Measurements from ENCODE around the gene DNMT3A. TPM values are rescaled to one million over a fixed set of nuclear protein-coding genes. Genes with fewer than 3 reads are reported as not detected.

DNMT3A gene
- total RNA-seq, 1 experiment from 2014 or later: 6.0 TPM

DNA sequence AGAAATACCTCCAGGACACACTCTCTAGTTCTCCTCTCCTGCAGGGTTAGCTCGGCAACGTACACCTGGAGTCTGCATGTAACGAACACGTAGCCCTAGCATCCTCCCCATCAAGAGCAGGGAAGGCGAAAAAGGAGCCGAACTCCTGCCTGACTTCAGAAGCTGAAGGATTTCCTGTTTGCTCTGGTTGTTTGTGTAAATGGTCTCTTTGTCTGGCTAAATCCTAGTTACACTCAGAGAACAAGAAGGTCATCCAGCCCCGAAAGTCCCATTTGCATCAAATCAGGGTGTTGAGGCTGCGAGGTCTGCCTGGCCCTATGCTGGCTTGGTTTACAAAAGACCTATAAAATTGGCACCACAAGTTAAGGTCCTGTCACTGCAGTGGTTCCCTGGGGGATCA lies 107.0 kb downstream of the DNMT3A start:
- no peaks in the 10 kb centered on the region; the same call in 1 of the 2 replicates for H3K36me3 ChIP-seq

GRCh38 chr2:25233916-25234605 lies 107.7 kb downstream of the DNMT3A start:
- no peaks in the 10 kb centered on the region for H3K36me3 ChIP-seq
- no peaks in the 10 kb centered on the region for H3K9me3 ChIP-seq
- DNase-seq: no peak
- no peak overlapping the region for H3K4me3 ChIP-seq
- no peaks in the 10 kb centered on the region for H3K27me3 ChIP-seq

More for the DNA sequence above, 107.0 kb downstream of the DNMT3A start:
- Histone ChIP-seq H3K4me3 (no peak overlapping the region), H3K27me3 (no peaks in the 10 kb centered on the region), H3K9me3 (no peaks in the 10 kb centered on the region)
- no peak for DNase-seq

DNA sequence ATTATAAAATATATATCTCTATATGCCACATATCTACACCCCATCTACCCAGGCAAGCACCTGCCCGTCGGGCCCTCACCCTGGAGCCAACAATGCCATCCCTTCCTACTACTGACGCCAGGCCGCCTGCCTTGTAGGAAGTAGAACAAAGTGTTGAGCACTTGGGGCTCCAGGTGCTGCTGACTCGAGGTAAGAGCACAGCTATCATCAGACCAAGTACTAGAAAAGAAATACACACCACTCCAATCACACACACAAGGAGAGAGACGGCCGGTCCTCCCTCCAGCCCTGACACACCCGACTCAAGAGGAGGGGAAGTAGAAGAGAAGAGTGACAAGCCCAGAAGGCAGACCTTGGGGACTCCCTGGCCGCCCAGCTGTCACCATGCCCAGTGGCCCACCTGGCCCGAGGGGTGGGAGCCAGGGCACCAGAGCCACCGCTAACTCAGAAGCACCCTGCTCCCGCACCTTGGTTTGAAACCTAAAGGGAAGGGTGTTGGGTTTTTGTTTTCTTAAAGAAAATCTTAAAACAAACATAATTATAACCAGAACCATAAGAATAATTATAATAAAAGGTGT lies 109.4 kb downstream of the DNMT3A start:
- Histone ChIP-seq H3K4me3 (no peak overlapping the region), H3K36me3 (no peaks in the 10 kb centered on the region), H3K9me3 (no peaks in the 10 kb centered on the region), H3K27me3 (no peaks in the 10 kb centered on the region)
- DNase-seq: no peak

GRCh38 chr2:25230948-25231311 lies 110.8 kb downstream of the DNMT3A start:
- Histone ChIP-seq H3K36me3 (no peaks in the 10 kb centered on the region), H3K4me3 (no peak overlapping the region), H3K27me3 (no peaks in the 10 kb centered on the region), H3K9me3 (no peaks in the 10 kb centered on the region)
- DNase-seq: no peak

- Histone ChIP-seq H3K27me3 (no peaks in the 10 kb centered on the region), H3K4me3 (no peak overlapping the region), H3K9me3 (no peaks in the 10 kb centered on the region), H3K36me3 (no peaks in the 10 kb centered on the region)
- no peak for DNase-seq
Observed at GRCh38 chr2:25230198-25230947, 111.4 kb downstream of the DNMT3A start.

GRCh38 chr2:25229279-25230197 lies 112.2 kb downstream of the DNMT3A start:
- H3K27me3 ChIP-seq: no peaks in the 10 kb centered on the region
- no peaks in the 10 kb centered on the region for H3K9me3 ChIP-seq
- DNase-seq: no peak

DNA sequence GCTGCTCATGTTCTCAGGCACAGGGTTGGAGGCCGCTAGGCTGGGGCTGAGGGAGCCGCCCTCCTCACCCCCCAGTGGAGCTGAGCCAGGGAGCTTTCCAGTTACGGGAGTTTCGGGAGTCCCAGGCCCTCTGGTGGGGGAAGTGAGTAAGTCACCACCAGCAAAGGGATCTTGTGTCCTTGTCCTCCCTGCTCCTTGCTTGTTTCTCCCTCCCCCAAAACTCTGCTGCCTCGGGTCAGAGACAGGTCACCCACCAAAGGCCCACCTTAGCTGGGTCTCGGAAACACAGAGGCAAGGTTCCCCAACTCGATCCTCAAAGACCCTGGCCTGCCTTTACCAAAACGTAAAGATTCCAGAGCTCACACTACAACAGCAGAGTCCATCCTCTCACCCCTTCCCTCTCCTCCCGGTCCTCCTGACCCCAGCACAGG lies 112.9 kb downstream of the DNMT3A start:
- DNase-seq: peak; percentile 76
- Histone ChIP-seq H3K4me3 (no peak overlapping the region), H3K9me3 (no peaks in the 10 kb centered on the region), H3K27me3 (no peaks in the 10 kb centered on the region), H3K36me3 (no peaks in the 10 kb centered on the region)

More at GRCh38 chr2:25229279-25230197, 112.2 kb downstream of the DNMT3A start:
- no peak overlapping the region for H3K4me3 ChIP-seq
- H3K36me3 ChIP-seq: no peaks in the 10 kb centered on the region

DNA sequence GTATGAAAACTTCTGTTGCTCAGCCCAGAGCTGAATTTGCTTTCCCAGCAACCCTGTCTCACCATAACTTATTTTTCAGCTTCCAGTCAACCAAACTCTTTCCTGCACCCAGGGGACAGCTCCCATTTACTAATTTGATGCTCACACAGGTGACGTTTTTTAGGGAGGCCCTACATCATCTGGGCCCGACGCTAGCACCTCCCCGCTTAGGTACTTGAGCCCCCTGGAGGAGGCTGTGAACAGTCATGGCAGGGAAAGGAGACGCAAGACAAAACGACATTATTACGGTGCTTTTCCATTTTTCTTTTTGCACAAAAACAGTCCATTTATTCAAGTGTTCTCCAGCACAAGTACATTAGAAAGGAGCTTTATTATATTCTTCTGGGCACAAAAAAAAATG lies 114.1 kb downstream of the DNMT3A start:
- H3K27me3 ChIP-seq: no peaks in the 10 kb centered on the region
- H3K4me3 ChIP-seq: no peak overlapping the region
- no peak for DNase-seq
- H3K36me3 ChIP-seq: no peaks in the 10 kb centered on the region
- no peaks in the 10 kb centered on the region for H3K9me3 ChIP-seq

GRCh38 chr2:25226827-25227226 lies 114.9 kb downstream of the DNMT3A start:
- no peak for DNase-seq
- Histone ChIP-seq H3K9me3 (no peaks in the 10 kb centered on the region), H3K4me3 (no peak overlapping the region), H3K36me3 (no peaks in the 10 kb centered on the region), H3K27me3 (no peaks in the 10 kb centered on the region)

DNA sequence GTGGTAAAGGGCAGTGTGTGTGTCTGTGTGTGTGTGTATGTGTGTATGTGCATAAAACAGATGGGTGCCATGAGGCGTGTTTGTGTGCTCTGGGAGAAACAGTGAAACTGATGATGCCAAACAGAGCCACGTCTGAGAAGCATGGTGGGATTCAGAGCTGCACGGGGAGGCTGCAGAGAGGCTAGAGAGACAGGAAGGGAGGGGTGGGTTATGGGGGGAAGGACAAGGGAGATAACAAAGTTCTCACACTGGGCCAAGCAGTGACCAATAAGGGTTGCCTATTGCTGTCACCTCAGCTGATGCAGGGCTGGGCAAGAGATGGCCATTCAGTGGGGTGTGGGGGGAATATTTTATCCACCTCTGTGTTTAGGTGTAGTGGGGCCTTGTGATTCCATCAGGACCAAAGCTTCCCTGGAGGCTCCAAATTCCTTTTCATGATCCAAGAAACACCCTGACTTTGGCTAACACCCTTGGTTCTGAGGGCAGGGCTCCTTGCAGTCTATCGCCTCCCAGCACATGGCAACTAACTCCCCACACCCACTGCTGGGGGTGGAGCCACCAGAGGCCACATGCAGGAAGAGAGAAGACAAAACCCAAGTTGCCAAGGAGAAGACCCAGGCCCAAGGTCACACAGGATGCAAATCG lies 119.1 kb downstream of the DNMT3A start:
- no peaks in the 10 kb centered on the region for H3K27me3 ChIP-seq
- no peak for DNase-seq
- H3K36me3 ChIP-seq: no peaks in the 10 kb centered on the region

GRCh38 chr2:25221579-25221978 lies 120.1 kb downstream of the DNMT3A start:
- no peak for DNase-seq
- H3K4me3 ChIP-seq: no peak overlapping the region
- H3K36me3 ChIP-seq: no peaks in the 10 kb centered on the region

More for the DNA sequence above, 119.1 kb downstream of the DNMT3A start:
- Histone ChIP-seq H3K4me3 (no peak overlapping the region), H3K9me3 (no peaks in the 10 kb centered on the region)

GRCh38 chr2:25220313-25220712 lies 121.4 kb downstream of the DNMT3A start:
- Histone ChIP-seq H3K4me3 (no peak overlapping the region), H3K27me3 (no peaks in the 10 kb centered on the region), H3K9me3 (no peaks in the 10 kb centered on the region), H3K36me3 (no peaks in the 10 kb centered on the region)
- DNase-seq: no peak

More at GRCh38 chr2:25221579-25221978, 120.1 kb downstream of the DNMT3A start:
- H3K27me3 ChIP-seq: no peaks in the 10 kb centered on the region
- H3K9me3 ChIP-seq: no peaks in the 10 kb centered on the region

GRCh38 chr2:25219621-25220020 lies 122.1 kb downstream of the DNMT3A start:
- H3K27me3 ChIP-seq: no peaks in the 10 kb centered on the region
- H3K4me3 ChIP-seq: no peak overlapping the region
- H3K9me3 ChIP-seq: no peaks in the 10 kb centered on the region
- DNase-seq: no peak
- no peaks in the 10 kb centered on the region for H3K36me3 ChIP-seq

DNA sequence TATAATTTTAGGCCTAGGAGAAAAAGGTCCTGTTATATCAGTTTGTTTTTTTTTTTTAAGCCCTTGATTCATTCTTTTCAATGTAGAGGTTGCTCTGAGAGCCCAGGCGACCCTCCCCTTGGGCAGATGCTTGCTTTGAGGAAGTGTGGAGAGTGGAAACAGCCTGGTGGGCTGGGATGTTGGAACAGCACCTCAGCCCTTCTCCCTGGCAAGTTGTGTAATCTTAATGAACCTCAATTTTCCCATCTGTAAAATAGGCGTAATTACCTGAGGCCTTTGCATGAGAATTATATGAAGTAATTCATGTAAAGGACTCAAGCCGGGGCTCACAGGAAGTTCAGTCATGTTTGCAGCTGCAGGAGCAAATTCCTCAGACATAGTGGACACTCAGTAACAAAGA lies 123.6 kb downstream of the DNMT3A start:
- no peak for DNase-seq

GRCh38 chr2:25215948-25216679 lies 125.6 kb downstream of the DNMT3A start:
- H3K9me3 ChIP-seq: no peaks in the 10 kb centered on the region
- H3K27me3 ChIP-seq: no peaks in the 10 kb centered on the region
- peak; percentile 87 for DNase-seq
- peak overlapping the region; percentile 53 for H3K4me3 ChIP-seq
- H3K36me3 ChIP-seq: no peaks in the 10 kb centered on the region

More for the DNA sequence above, 123.6 kb downstream of the DNMT3A start:
- Histone ChIP-seq H3K9me3 (no peaks in the 10 kb centered on the region), H3K36me3 (no peaks in the 10 kb centered on the region), H3K4me3 (no peak overlapping the region), H3K27me3 (no peaks in the 10 kb centered on the region)

DNA sequence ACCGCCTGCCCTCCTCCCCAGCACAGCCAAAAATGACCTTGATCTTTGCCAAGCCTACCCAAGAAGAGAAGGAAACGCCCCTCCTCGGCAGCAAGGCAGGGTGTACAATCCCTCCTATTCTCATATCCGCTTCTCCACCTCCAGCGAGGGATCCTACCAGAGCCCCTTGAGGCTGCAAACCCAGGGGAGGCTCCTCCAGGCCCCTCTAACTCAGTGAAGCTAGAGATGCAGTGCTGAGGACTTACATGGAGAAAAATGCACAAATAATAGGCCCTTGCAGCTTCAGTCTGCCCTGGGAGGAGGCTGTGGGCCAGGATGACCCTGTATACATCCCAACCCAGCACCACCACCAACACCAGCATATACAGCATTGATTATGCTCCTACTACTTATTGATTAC lies 126.5 kb downstream of the DNMT3A start:
- Histone ChIP-seq H3K36me3 (no peaks in the 10 kb centered on the region), H3K4me3 (peak overlapping the region; percentile 40), H3K27me3 (no peaks in the 10 kb centered on the region), H3K9me3 (no peaks in the 10 kb centered on the region)
- no peak for DNase-seq
